ENCODE data around the gene TNFSF4. TPM values are rescaled to one million over a fixed set of nuclear protein-coding genes. Genes with fewer than 3 reads are reported as not detected.

TNFSF4 gene
- polyA plus RNA-seq, 1 experiment, result 5.9 TPM

DNA sequence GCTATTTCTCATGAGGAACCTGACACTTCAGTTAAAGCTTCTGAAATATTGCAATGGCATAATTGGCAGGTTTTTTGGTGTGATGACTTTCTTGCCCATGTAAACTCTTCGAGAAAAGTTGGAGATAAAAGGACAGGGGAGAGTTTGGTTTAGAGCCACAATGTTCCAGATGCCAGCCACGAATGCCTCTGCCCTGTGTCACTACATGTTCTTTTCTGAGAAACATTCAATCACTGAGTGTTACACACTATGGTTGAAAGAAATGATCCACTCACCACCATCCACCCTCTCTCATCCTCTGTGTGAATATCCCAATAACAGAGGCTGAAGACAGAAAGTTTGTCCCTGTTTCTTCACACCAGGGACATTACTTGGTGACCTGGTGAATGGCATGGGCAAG lies 66.4 kb downstream of the TNFSF4 start:
- ChIA-PET POLR2A (no interaction called here), CTCF (no interaction called here)
- no peaks in the 10 kb centered on the region for H3K27me3 ChIP-seq (ENCODE audit: control insufficient read depth, insufficient read depth, low read length)

DNA sequence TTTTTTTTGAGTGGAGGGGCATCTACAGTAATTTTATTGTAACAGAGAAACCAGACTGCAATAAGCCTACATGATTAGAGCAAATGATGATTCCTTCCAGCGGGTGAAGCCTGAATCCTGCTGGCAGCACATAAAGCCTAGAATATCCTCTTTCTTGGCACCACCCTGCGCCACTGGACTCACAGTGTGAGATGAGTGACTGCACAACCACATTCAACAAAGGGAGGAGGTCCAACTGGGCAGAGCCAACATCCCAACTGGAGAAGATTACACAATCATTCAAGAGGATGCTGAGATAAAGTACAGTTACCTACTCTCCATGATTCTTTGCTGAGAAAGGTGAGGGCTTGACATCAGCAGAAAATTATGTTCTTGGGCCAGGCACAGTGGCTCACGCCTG lies 67.4 kb downstream of the TNFSF4 start:
- CTCF ChIA-PET, result no interaction called here
- Histone ChIP-seq H3K27me3 (ENCODE audit: control insufficient read depth, insufficient read depth, low read length) (no peaks in the 10 kb centered on the region), H3K36me3 (ENCODE audit: control insufficient read depth, insufficient read depth, low read length) (no peaks in the 10 kb centered on the region), H3K4me3 (ENCODE audit: low read depth, low read length) (no peak overlapping the region)
- DNase-seq (ENCODE audit: low read depth), result no peak
- POLR2A ChIA-PET, result no interaction called here
- TF ChIP-seq, protein P1, sequence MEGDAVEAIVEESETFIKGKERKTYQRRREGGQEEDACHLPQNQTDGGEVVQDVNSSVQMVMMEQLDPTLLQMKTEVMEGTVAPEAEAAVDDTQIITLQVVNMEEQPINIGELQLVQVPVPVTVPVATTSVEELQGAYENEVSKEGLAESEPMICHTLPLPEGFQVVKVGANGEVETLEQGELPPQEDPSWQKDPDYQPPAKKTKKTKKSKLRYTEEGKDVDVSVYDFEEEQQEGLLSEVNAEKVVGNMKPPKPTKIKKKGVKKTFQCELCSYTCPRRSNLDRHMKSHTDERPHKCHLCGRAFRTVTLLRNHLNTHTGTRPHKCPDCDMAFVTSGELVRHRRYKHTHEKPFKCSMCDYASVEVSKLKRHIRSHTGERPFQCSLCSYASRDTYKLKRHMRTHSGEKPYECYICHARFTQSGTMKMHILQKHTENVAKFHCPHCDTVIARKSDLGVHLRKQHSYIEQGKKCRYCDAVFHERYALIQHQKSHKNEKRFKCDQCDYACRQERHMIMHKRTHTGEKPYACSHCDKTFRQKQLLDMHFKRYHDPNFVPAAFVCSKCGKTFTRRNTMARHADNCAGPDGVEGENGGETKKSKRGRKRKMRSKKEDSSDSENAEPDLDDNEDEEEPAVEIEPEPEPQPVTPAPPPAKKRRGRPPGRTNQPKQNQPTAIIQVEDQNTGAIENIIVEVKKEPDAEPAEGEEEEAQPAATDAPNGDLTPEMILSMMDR (IDR thresholded peaks at IDR 0.05; ENCODE audit: insufficient read depth, low read depth, low read length), result no peak

More for the DNA sequence above, 66.4 kb downstream of the TNFSF4 start:
- no peak overlapping the region for H3K4me3 ChIP-seq (ENCODE audit: low read depth, low read length)
- no peaks in the 10 kb centered on the region for H3K36me3 ChIP-seq (ENCODE audit: control insufficient read depth, insufficient read depth, low read length)
- TF ChIP-seq, protein P1 (IDR thresholded peaks at IDR 0.05; ENCODE audit: insufficient read depth, low read depth, low read length), result no peak
- DNase-seq (ENCODE audit: low read depth), result no peak

DNA sequence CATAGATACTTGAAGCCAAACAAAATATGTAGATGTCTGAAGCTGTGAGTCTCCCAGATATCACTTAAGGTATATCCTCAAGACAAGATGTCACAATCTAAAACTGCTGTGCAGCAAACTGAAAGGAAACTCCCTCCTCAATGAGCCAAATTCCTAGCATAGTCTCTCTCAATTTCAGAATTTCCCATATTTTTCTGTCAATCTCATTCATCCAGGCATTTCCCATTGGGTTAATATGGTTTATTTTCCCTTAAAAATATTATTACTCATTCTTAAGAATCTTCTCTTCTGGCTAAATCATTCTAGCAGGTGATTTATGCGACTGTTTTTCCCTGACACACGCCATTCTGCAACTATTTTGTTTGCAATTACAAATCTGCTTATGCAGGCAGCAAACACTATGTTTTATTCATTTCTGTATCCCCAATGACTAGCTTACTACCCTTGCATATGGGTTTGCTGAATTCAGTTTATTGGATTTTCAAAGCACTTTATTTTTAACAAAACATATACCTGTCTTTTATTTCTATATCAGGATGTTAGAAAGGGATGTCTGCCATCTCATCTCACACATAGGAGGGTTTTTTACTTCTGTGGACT lies 69.9 kb downstream of the TNFSF4 start:
- ChIA-PET CTCF (no interaction called here), POLR2A (no interaction called here)
- TF ChIP-seq, protein P1 (IDR thresholded peaks at IDR 0.05; ENCODE audit: insufficient read depth, low read depth, low read length), result no peak
- no peak for DNase-seq (ENCODE audit: low read depth)
- Histone ChIP-seq H3K27me3 (ENCODE audit: control insufficient read depth, insufficient read depth, low read length) (no peaks in the 10 kb centered on the region), H3K4me3 (ENCODE audit: low read depth, low read length) (no peak overlapping the region), H3K36me3 (ENCODE audit: control insufficient read depth, insufficient read depth, low read length) (no peaks in the 10 kb centered on the region)

DNA sequence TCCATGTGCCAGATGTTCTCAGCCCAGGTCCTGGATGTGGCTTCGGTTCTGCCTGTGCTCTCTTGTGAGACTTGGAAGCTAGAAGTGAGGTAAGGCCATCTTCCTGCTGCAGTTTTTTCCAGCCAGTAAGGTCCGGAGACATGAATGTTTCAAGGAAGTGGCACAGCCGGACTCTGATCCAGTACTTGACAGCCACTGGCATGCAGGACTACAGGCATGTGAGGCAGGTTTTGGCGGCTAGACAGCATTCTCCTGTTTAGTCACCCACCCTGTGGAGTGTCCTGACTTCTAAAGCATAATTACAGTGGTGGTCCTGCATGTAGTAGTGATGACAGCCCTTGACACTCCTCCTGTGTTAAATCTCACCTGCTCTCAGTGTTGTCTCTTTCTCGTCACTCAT lies 72.3 kb downstream of the TNFSF4 start:
- TF ChIP-seq, protein P1 (IDR thresholded peaks at IDR 0.05; ENCODE audit: insufficient read depth, low read depth, low read length), result no peak
- Histone ChIP-seq H3K4me3 (ENCODE audit: low read depth, low read length) (no peak overlapping the region), H3K36me3 (ENCODE audit: control insufficient read depth, insufficient read depth, low read length) (no peaks in the 10 kb centered on the region), H3K27me3 (ENCODE audit: control insufficient read depth, insufficient read depth, low read length) (no peaks in the 10 kb centered on the region)
- CTCF ChIA-PET, result no interaction called here
- POLR2A ChIA-PET, result no interaction called here
- DNase-seq (ENCODE audit: low read depth), result no peak

DNA sequence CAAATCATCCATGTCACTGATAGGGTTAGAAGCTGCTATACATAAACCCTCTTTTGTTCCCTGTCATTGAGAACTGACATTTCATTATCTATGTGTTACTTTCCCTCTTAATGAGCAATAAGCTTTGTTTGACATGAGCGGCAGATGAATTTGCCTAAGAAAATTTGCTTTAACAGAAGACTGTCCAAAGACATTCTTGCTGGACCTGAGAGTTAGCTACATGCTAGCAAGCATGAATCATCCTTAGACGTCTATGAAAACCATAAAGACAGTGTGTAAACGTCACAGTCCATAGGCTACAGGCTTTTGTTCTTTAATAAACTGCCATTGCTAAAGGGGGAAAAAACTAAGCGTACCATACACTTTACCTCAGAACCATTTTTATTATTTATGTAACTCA lies 73.1 kb downstream of the TNFSF4 start:
- TF ChIP-seq, protein P1 (IDR thresholded peaks at IDR 0.05; ENCODE audit: insufficient read depth, low read depth, low read length), result no peak
- no peak overlapping the region for H3K4me3 ChIP-seq (ENCODE audit: low read depth, low read length)
- H3K27me3 ChIP-seq (ENCODE audit: control insufficient read depth, insufficient read depth, low read length), result no peaks in the 10 kb centered on the region
- no peak for DNase-seq (ENCODE audit: low read depth)
- CTCF ChIA-PET, result interaction anchor here (0.7 kb wide), 1 partner anchor 667 kb away, joined by 3 read pairs; no protein-coding TSS in a partner anchor
- POLR2A ChIA-PET, result interaction anchor here (0.8 kb wide), 1 partner anchor 11 kb away, joined by 5 read pairs; no protein-coding TSS in a partner anchor
- no peaks in the 10 kb centered on the region for H3K36me3 ChIP-seq (ENCODE audit: control insufficient read depth, insufficient read depth, low read length)

Other genes starting within 250 kb of the TNFSF4 start
- 8.8 and 21.9 TPM in 2 replicates for gene TNFSF18, start 156.4 kb downstream of the TNFSF4 start, polyA plus RNA-seq (2011; rRNA removed)

Measured in BJ (cell line).